ENCODE results near the gene S1PR4. TPM values are rescaled to one million over a fixed set of nuclear protein-coding genes. Genes with fewer than 3 reads are reported as not detected.
"Not testable (repeated sequence)": the region's sequence is repeated elsewhere in the genome, so short reads cannot be mapped to it uniquely, and the experiment has no call there.

The S1PR4 gene
- total RNA-seq, 1 experiment from 2014 or later: 0.26 TPM

GRCh38 chr19:3213159-3213558 is 34.6 kb downstream of the S1PR4 start:
- H3K27me3 ChIP-seq (ENCODE audit: low read length): no peaks in the 10 kb centered on the region
- no peak overlapping the region for H3K4me2 ChIP-seq (ENCODE audit: low read length)
- no peaks in the 10 kb centered on the region for H3K4me1 ChIP-seq (ENCODE audit: insufficient read depth, low read length)
- no peak overlapping the region for H2AFZ ChIP-seq (ENCODE audit: low read length)
- no peak overlapping the region for H3K27ac ChIP-seq (ENCODE audit: low read length)
- ChIA-PET POLR2A (ENCODE audit: unreplicated experiment) (no interaction called here), CTCF (no interaction called here)
- no peaks in the 10 kb centered on the region for H3K79me2 ChIP-seq (ENCODE audit: low read length)
- BruUV-seq (replicated peaks): no TSS peak
- TF ChIP-seq EZH2 (IDR thresholded peaks at IDR 0.05; ENCODE audit: low read length, unreplicated experiment): no peak
- TF ChIP-seq EZH2phosphoT487 (IDR thresholded peaks at IDR 0.05; ENCODE audit: borderline replicate concordance, low read length): no peak
- no peak for TF ChIP-seq CTCF (conservative IDR thresholded peaks at IDR 0.05; ENCODE audit: low read depth, low read length)
- no peak for ATAC-seq
- intact Hi-C loops (cut with micrococcal nuclease): no loop called here
- H4K20me1 ChIP-seq (ENCODE audit: low read length): no peaks in the 10 kb centered on the region
- DNase-seq: no peak
- no peaks in the 10 kb centered on the region for H3K9me3 ChIP-seq (ENCODE audit: low read length)
- no peaks in the 10 kb centered on the region for H3F3A ChIP-seq (ENCODE audit: low read length, unreplicated experiment)
- no peak overlapping the region for H3K4me3 ChIP-seq (ENCODE audit: low read length)
- H3K36me3 ChIP-seq (ENCODE audit: low read depth, low read length): no peaks in the 10 kb centered on the region
- no peaks in the 10 kb centered on the region for H3K9me2 ChIP-seq (replicated peaks; ENCODE audit: low read length)
- H3K9ac ChIP-seq (ENCODE audit: low read length): no peak overlapping the region

GRCh38 chr19:3216874-3217273 is 38.3 kb downstream of the S1PR4 start:
- no peaks in the 10 kb centered on the region for H4K20me1 ChIP-seq (ENCODE audit: low read length)
- ChIA-PET CTCF (no interaction called here), POLR2A (ENCODE audit: unreplicated experiment) (no interaction called here)
- TF ChIP-seq CTCF (conservative IDR thresholded peaks at IDR 0.05; ENCODE audit: low read depth, low read length) (no peak), EZH2 (IDR thresholded peaks at IDR 0.05; ENCODE audit: low read length, unreplicated experiment) (no peak), EZH2phosphoT487 (IDR thresholded peaks at IDR 0.05; ENCODE audit: borderline replicate concordance, low read length) (no peak)
- H3K36me3 ChIP-seq (ENCODE audit: low read depth, low read length): no peaks in the 10 kb centered on the region
- BruUV-seq (replicated peaks): no TSS peak
- H3K79me2 ChIP-seq (ENCODE audit: low read length): no peaks in the 10 kb centered on the region
- no peaks in the 10 kb centered on the region for H3K27me3 ChIP-seq (ENCODE audit: low read length)
- no peak overlapping the region for H3K4me3 ChIP-seq (ENCODE audit: low read length)
- intact Hi-C loops (cut with micrococcal nuclease): no loop called here
- H3K9me2 ChIP-seq (replicated peaks; ENCODE audit: low read length): no peaks in the 10 kb centered on the region
- H3K4me2 ChIP-seq (ENCODE audit: low read length): no peak overlapping the region
- no peak overlapping the region for H3K27ac ChIP-seq (ENCODE audit: low read length)
- H3K4me1 ChIP-seq (ENCODE audit: insufficient read depth, low read length): no peaks in the 10 kb centered on the region
- H3F3A ChIP-seq (ENCODE audit: low read length, unreplicated experiment): no peaks in the 10 kb centered on the region
- no peak for DNase-seq
- ATAC-seq: no peak
- no peak overlapping the region for H3K9ac ChIP-seq (ENCODE audit: low read length)
- H3K9me3 ChIP-seq (ENCODE audit: low read length): no peaks in the 10 kb centered on the region
- no peak overlapping the region for H2AFZ ChIP-seq (ENCODE audit: low read length)

GRCh38 chr19:3220576-3220975 is 42.0 kb downstream of the S1PR4 start:
- DNase-seq (no peak), ATAC-seq (no peak)
- H3K9me3 ChIP-seq (ENCODE audit: low read length): no peaks in the 10 kb centered on the region
- TF ChIP-seq EZH2 (IDR thresholded peaks at IDR 0.05; ENCODE audit: low read length, unreplicated experiment) (no peak), EZH2phosphoT487 (IDR thresholded peaks at IDR 0.05; ENCODE audit: borderline replicate concordance, low read length) (no peak), CTCF (conservative IDR thresholded peaks at IDR 0.05; ENCODE audit: low read depth, low read length) (no peak)
- intact Hi-C loops (cut with micrococcal nuclease): no loop called here
- no TSS peak for BruUV-seq (replicated peaks)
- no peak overlapping the region for H3K27ac ChIP-seq (ENCODE audit: low read length)
- no peak overlapping the region for H3K4me3 ChIP-seq (ENCODE audit: low read length)
- H3F3A ChIP-seq (ENCODE audit: low read length, unreplicated experiment): no peaks in the 10 kb centered on the region
- H2AFZ ChIP-seq (ENCODE audit: low read length): no peak overlapping the region
- no peaks in the 10 kb centered on the region for H3K79me2 ChIP-seq (ENCODE audit: low read length)
- H4K20me1 ChIP-seq (ENCODE audit: low read length): no peaks in the 10 kb centered on the region
- no peak overlapping the region for H3K4me2 ChIP-seq (ENCODE audit: low read length)
- no peaks in the 10 kb centered on the region for H3K36me3 ChIP-seq (ENCODE audit: low read depth, low read length)
- no peak overlapping the region for H3K9ac ChIP-seq (ENCODE audit: low read length)
- ChIA-PET POLR2A (ENCODE audit: unreplicated experiment) (no interaction called here), CTCF (interaction anchor here (0.7 kb wide), 1 partner anchor 10 kb away, joined by 9 read pairs; no protein-coding TSS in a partner anchor)
- no peaks in the 10 kb centered on the region for H3K27me3 ChIP-seq (ENCODE audit: low read length)
- no peaks in the 10 kb centered on the region for H3K9me2 ChIP-seq (replicated peaks; ENCODE audit: low read length)
- no peaks in the 10 kb centered on the region for H3K4me1 ChIP-seq (ENCODE audit: insufficient read depth, low read length)

GRCh38 chr19:3221576-3221975 is 43.0 kb downstream of the S1PR4 start:
- H2AFZ ChIP-seq (ENCODE audit: low read length); ATAC-seq; H4K20me1 ChIP-seq (ENCODE audit: low read length); BruUV-seq (replicated peaks); POLR2A ChIA-PET (ENCODE audit: unreplicated experiment); intact Hi-C loops (cut with micrococcal nuclease); DNase-seq; H3K27me3 ChIP-seq (ENCODE audit: low read length); H3F3A ChIP-seq (ENCODE audit: low read length, unreplicated experiment); H3K4me1 ChIP-seq (ENCODE audit: insufficient read depth, low read length); H3K9me2 ChIP-seq (replicated peaks; ENCODE audit: low read length); H3K27ac ChIP-seq (ENCODE audit: low read length); H3K79me2 ChIP-seq (ENCODE audit: low read length); H3K9ac ChIP-seq (ENCODE audit: low read length); H3K9me3 ChIP-seq (ENCODE audit: low read length); H3K4me2 ChIP-seq (ENCODE audit: low read length); H3K36me3 ChIP-seq (ENCODE audit: low read depth, low read length); H3K4me3 ChIP-seq (ENCODE audit: low read length): not testable (repeated sequence)
- CTCF ChIA-PET: interaction anchor here (0.6 kb wide), 1 partner anchor 40 kb away, joined by 6 read pairs; no protein-coding TSS in a partner anchor
